K562 (cell line): ENCODE data around the gene EFNB3. TPM values are rescaled to one million over a fixed set of nuclear protein-coding genes. Genes with fewer than 3 reads are reported as not detected.

Experiments used
- ATAC-seq: fragments of 200-7000 bp; cut with Tn5 transposase; 3 replicates; pipeline ENCODE4 v1.9.1; 2020; ENCODE audit warnings: moderate library complexity
- BruUV-seq: library from RNA; stranded (reverse); fragments of 400-500 nt; replicated peaks from 2 replicates; lab custom pipeline; 2021; lab: Mats Ljungman, UMichigan
- CTCF ChIA-PET: fragments of 300-600 bp; formaldehyde crosslinking; extraction: SDS; loops from one replicate; lab custom pipeline; 2021; ENCODE audit warnings: low intra/inter-chr PET ratio; lab: Yijun Ruan, JAX
- POLR2A ChIA-PET: fragments of 300-600, 350-650 bp; sonication (Branson Sonifier 250); formaldehyde crosslinking; extraction: SDS; loops from one replicate; lab custom pipeline; 2021; ENCODE audit warnings: antibody characterized with exemption, inconsistent platforms; lab: Yijun Ruan, JAX
- DNase-seq, 4 experiments: peaks; one replicate each; pipeline versions ENCODE4 v3.0.0 to v3.0.0-alpha.2; 2011 to 2018; ENCODE audit warnings: low spot score in 3 of 4, mixed read lengths in 3 of 4; ENCODE audit errors: extremely low read depth in 1 of 4
- FAIRE-seq: peaks from 2 replicates; lab custom pipeline; 2011; peaks lifted over from hg19 to GRCh38; lab: Jason Lieb, UNC
- H2AFZ ChIP-seq: 2 replicates; pipeline ENCODE4 v1.6.0; 2011; ENCODE audit warnings: low read depth, low read length, control low read depth, inconsistent platforms
- H3K27ac ChIP-seq: fragments of 200-600 bp; 3 replicates; pipeline ENCODE4 v1.8.0; 2011; ENCODE audit warnings: low read depth, mild to moderate bottlenecking, control low read depth, inconsistent platforms, low read length, moderate library complexity, mixed read lengths; ENCODE audit errors: extremely low read depth
- H3K27me3 ChIP-seq, 2 experiments: fragments of 300-600 bp in 1 of 2; 2 replicates in 1 of 2; 3 replicates in 1 of 2; pipeline versions ENCODE4 v1.6.0 to v1.8.0; 2011; ENCODE audit warnings: inconsistent platforms in 2 of 2, low read length in 2 of 2, mild to moderate bottlenecking in 1 of 2, mixed read lengths in 1 of 2, moderate library complexity in 1 of 2; ENCODE audit not compliant: control insufficient read depth in 2 of 2, insufficient read depth in 2 of 2
- H3K36me3 ChIP-seq: fragments of 300-600 bp; 3 replicates; pipeline ENCODE4 v1.8.0; 2011; ENCODE audit warnings: mild to moderate bottlenecking, low read length, inconsistent platforms; ENCODE audit not compliant: control insufficient read depth, insufficient read depth
- H3K4me1 ChIP-seq, 2 experiments: fragments of 200-600 bp in 1 of 2; replicated peaks in 1 of 2; 2 replicates in 1 of 2; 3 replicates in 1 of 2; pipeline versions ENCODE4 v1.5.1 to v1.8.0; 2011; ENCODE audit warnings: inconsistent platforms in 2 of 2, low read length in 2 of 2, mild to moderate bottlenecking in 1 of 2, mixed read lengths in 1 of 2, moderate library complexity in 1 of 2; ENCODE audit not compliant: control insufficient read depth in 2 of 2, insufficient read depth in 2 of 2
- H3K4me2 ChIP-seq: 2 replicates; pipeline ENCODE4 v1.6.1; 2011; ENCODE audit warnings: low read length, control low read depth, inconsistent platforms, mixed read lengths; ENCODE audit not compliant: insufficient read depth
- H3K4me3 ChIP-seq: fragments of 200-600 bp; sonication (generic), shearing (Covaris generic); 2 replicates; pipeline ENCODE4 v1.5.1; 2016; ENCODE audit warnings: control low read depth, inconsistent platforms
- H3K79me2 ChIP-seq: fragments of 200-600 bp; 3 replicates; pipeline ENCODE4 v1.8.0; 2011; ENCODE audit warnings: low read length, inconsistent platforms; ENCODE audit not compliant: control insufficient read depth, insufficient read depth
- H3K9ac ChIP-seq, 2 experiments: 2 replicates each; pipeline versions ENCODE4 v1.6.0 to v1.6.1; 2011; ENCODE audit warnings: low read depth in 2 of 2, low read length in 2 of 2, control low read depth in 1 of 2, inconsistent platforms in 1 of 2, mild to moderate bottlenecking in 1 of 2, mixed read lengths in 1 of 2; ENCODE audit not compliant: insufficient read depth in 1 of 2
- H3K9me1 ChIP-seq: one replicate; pipeline ENCODE4 v1.6.0; 2011; ENCODE audit warnings: inconsistent platforms, mild to moderate bottlenecking, low read length, moderate library complexity; ENCODE audit not compliant: control insufficient read depth, insufficient read depth
- H3K9me3 ChIP-seq: replicated peaks from 2 replicates; pipeline ENCODE4 v1.5.1; 2011; ENCODE audit warnings: low read depth, low read length, inconsistent platforms; ENCODE audit not compliant: control insufficient read depth, insufficient read depth
- H4K20me1 ChIP-seq: replicated peaks from 2 replicates; pipeline ENCODE4 v1.6.1; 2011; ENCODE audit warnings: low read length, inconsistent platforms, mixed read lengths; ENCODE audit not compliant: control insufficient read depth, insufficient read depth
- ERF ChIP-seq: fragments of 450-650 bp; formaldehyde crosslinking; IDR thresholded peaks from 2 replicates; pipeline ENCODE4 v1.4.0; 2020; ENCODE audit warnings: mild to moderate bottlenecking, mixed read lengths
- NFYB ChIP-seq: IDR thresholded peaks from 2 replicates; pipeline ENCODE4 v1.6.1; 2011; ENCODE audit warnings: mild to moderate bottlenecking, moderate library complexity; ENCODE audit not compliant: insufficient read length; ENCODE audit errors: extremely low read depth
- NR4A1 ChIP-seq, 2 experiments: fragments of 250-450 bp in 1 of 2; fragments of 450-650 bp in 1 of 2; sonication (Bioruptor Pico) in 1 of 2; IDR thresholded peaks; 2 replicates each; pipeline versions ENCODE4 v1.4.0 to v1.6.1; 2016 to 2020; ENCODE audit warnings: mild to moderate bottlenecking in 2 of 2, missing compliant biosample characterization in 1 of 2, missing genetic modification characterization in 1 of 2, moderate library complexity in 1 of 2
- SMAD3 ChIP-seq: fragments of 450-650 bp; formaldehyde crosslinking; conservative IDR thresholded peaks from 2 replicates; pipeline ENCODE4 v1.4.0; 2020; ENCODE audit warnings: mild to moderate bottlenecking
- SP1 ChIP-seq: sonication (generic); formaldehyde crosslinking; IDR thresholded peaks from 2 replicates; pipeline ENCODE4 v1.8.1; 2022; ENCODE audit warnings: mild to moderate bottlenecking, missing genetic modification reagents
- TCFL5 ChIP-seq: fragments of 250-450 bp; sonication (Bioruptor Pico); conservative IDR thresholded peaks from 2 replicates; pipeline ENCODE4 v1.6.1; 2021; ENCODE audit warnings: mild to moderate bottlenecking, moderate library complexity, matching md5 sums
- ZFP30 ChIP-seq: fragments of 250-450 bp; sonication (Bioruptor Pico); IDR thresholded peaks from 2 replicates; pipeline ENCODE4 v1.8.0; 2022; ENCODE audit warnings: moderate library complexity, mild to moderate bottlenecking, inconsistent platforms, borderline replicate concordance
- ZKSCAN1 ChIP-seq: fragments of 150-350 bp; IDR thresholded peaks from 2 replicates; pipeline ENCODE4 v1.6.1; 2016; ENCODE audit warnings: low read depth, low read length
- ZNF561 ChIP-seq: fragments of 450-650 bp; formaldehyde crosslinking; conservative IDR thresholded peaks from 2 replicates; pipeline ENCODE4 v1.4.0; 2020; ENCODE audit warnings: mild to moderate bottlenecking, moderate library complexity
- ZNF644 ChIP-seq: fragments of 200-800 bp; sonication (Bioruptor generic); IDR thresholded peaks from 2 replicates; pipeline ENCODE4 v1.6.1; 2016; ENCODE audit warnings: low read depth, missing genetic modification characterization, missing compliant biosample characterization
- ZSCAN29 ChIP-seq: fragments of 450-650 bp; IDR thresholded peaks from 2 replicates; pipeline ENCODE4 v1.6.1; 2017
- WGBS: fragments of 100-300 bp; shearing (Covaris generic); methylation state at CpG from one replicate; pipeline ENCODE4 v1.1.6; 2016; ENCODE audit warnings: low coverage, mixed read lengths; ENCODE audit not compliant: insufficient coverage; ENCODE audit errors: missing lambda C conversion rate; 5-methylcytosine and 5-hydroxymethylcytosine counted together
- in situ Hi-C: fragments of 300-500 bp; cut with MboI; formaldehyde crosslinking; loops from 4 replicates; pipeline ENCODE4 v1.15.0; 2018; ENCODE audit warnings: inconsistent platforms, mixed read lengths
- intact Hi-C: fragments of 100-400 bp; cut with micrococcal nuclease; formaldehyde crosslinking; loops from 2 replicates; pipeline ENCODE4 v1.14.2; 2022
- polyA plus RNA-seq, 8 experiments: library from polyadenylated mRNA; depleted of rRNA in 4 of 8; stranded (reverse) in 5 of 8; unstranded in 3 of 8; fragments of >200 nt; fragmentation: Nextera tagmentation in 2 of 8; fragmentation: Illumina TruSeq in 1 of 8; extraction: Ambion mirVana in 2 of 8; extraction: Trizol in 1 of 8; gene quantifications; 2 replicates each; pipeline versions ENCODE4 v1.2.1 to v1.2.3, GENCODE V29; 2011 to 2014; ENCODE audit warnings: inconsistent platforms in 1 of 8, missing spikeins in 1 of 8
- total RNA-seq, 7 experiments: library from RNA; depleted of rRNA in 6 of 7; stranded (reverse); fragments of >200 nt in 6 of 7; fragmentation: Illumina TruSeq in 2 of 7; extraction: Trizol in 2 of 7; gene quantifications; 2 replicates each; pipeline versions ENCODE4 v1.2.1 to v1.2.3, GENCODE V29; 2011 to 2021; ENCODE audit warnings: low replicate concordance in 1 of 7
- TF ChIP-seq, protein P1 (sequence below): sonication (generic); formaldehyde crosslinking; IDR thresholded peaks from 2 replicates; pipeline ENCODE4 v1.8.1; 2023; ENCODE audit warnings: mild to moderate bottlenecking, missing genetic modification reagents, moderate library complexity
- TF ChIP-seq, protein P2 (sequence below): fragments of 250-450 bp; sonication (Bioruptor Pico); IDR thresholded peaks from 2 replicates; pipeline ENCODE4 v1.8.0; 2021; ENCODE audit warnings: mild to moderate bottlenecking, moderate library complexity

EFNB3 gene
- total and polyA plus RNA-seq, 9 of the 15 experiments (the other 6 are each of a cell fraction or from before 2014, with no cell fraction given) = not detected

DNA sequence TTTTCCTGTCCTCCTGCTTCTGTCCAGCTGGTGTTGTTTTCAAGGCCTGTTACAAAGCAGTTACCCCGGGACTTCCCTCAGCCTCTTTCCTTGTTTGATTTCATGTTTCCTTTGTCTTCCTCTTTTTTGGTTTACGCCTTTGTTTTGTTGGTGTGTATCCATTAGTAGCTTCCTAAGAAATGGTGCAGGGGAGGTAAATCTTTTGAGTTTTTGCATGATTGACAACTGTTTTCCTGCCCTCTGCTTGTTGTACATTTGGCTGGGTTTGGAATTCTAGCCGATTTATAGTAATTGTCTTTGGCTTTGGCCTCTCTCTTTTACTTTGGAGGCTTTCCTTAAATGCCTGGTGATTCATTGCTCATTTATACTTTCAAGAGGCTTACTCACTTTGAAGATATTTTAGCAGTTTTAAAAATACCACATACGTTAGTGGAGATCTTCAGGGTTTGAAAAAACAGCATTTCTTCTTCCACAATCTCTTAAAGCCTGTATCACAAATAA lies 45.4 kb downstream of the EFNB3 start (continued):
- TF ChIP-seq ZKSCAN1 (no peak), TCFL5 (CRISPR knock-in tag) (no peak), NR4A1 (CRISPR knock-in tag; IDR thresholded peaks at IDR 0.05) (no peak), NR4A1 (tag; IDR thresholded peaks at IDR 0.05) (no peak)
- TF ChIP-seq, protein P1, sequence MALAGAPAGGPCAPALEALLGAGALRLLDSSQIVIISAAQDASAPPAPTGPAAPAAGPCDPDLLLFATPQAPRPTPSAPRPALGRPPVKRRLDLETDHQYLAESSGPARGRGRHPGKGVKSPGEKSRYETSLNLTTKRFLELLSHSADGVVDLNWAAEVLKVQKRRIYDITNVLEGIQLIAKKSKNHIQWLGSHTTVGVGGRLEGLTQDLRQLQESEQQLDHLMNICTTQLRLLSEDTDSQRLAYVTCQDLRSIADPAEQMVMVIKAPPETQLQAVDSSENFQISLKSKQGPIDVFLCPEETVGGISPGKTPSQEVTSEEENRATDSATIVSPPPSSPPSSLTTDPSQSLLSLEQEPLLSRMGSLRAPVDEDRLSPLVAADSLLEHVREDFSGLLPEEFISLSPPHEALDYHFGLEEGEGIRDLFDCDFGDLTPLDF = no peak

DNA sequence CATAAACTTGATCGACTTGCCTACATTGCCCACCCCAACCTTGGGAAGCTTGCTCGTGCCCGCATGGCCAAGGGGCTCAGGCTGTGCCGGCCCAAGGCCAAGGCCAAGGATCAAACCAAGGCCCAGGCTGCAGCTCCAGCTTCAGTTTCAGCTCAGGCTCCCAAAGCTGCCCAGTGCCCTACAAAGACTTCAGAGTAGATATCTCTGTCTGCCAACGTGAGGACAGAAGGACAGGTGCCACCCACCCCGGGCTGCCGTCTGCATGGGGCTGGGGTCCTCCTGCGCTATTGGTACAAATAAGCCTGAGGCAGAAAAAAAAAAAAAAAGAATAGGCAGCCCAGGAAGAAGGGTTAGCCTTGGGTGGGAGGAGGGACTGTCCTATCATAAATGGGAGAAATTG lies 49.7 kb downstream of the EFNB3 start:
- Histone ChIP-seq H2AFZ (no peak overlapping the region), H3K9ac (no peak overlapping the region), H3K27me3 (peaks cover 0 to 33% of the 10 kb centered on the region in 2 experiments; a peak in 3 of 5 replicates), H3K36me3 (no peaks in the 10 kb centered on the region), H3K4me3 (no peak overlapping the region), H3K4me2 (no peak overlapping the region), H3K9me1 (no peaks in the 10 kb centered on the region), H3K79me2 (no peaks in the 10 kb centered on the region), H3K4me1 (no peaks in the 10 kb centered on the region), H3K27ac (no peak overlapping the region), H4K20me1 (no peaks in the 10 kb centered on the region), H3K9me3 (no peaks in the 10 kb centered on the region)
- in situ Hi-C loops = no loop called here
- no TSS peak for BruUV-seq
- ChIA-PET POLR2A (no interaction called here), CTCF (no interaction called here)
- DNase-seq (no peak), ATAC-seq (no peak), FAIRE-seq (no peak)
- intact Hi-C loops = no loop called here
- no peak for TF ChIP-seq ZFP30
- no peak for TF ChIP-seq SMAD3
- TF ChIP-seq ERF = no peak
- TF ChIP-seq SP1 = no peak
- no peak for TF ChIP-seq ZNF644 (tag)
- TF ChIP-seq, protein P2, sequence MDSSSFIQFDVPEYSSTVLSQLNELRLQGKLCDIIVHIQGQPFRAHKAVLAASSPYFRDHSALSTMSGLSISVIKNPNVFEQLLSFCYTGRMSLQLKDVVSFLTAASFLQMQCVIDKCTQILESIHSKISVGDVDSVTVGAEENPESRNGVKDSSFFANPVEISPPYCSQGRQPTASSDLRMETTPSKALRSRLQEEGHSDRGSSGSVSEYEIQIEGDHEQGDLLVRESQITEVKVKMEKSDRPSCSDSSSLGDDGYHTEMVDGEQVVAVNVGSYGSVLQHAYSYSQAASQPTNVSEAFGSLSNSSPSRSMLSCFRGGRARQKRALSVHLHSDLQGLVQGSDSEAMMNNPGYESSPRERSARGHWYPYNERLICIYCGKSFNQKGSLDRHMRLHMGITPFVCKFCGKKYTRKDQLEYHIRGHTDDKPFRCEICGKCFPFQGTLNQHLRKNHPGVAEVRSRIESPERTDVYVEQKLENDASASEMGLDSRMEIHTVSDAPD (CRISPR knock-in tag) = no peak
- no peak for TF ChIP-seq ZNF561 (CRISPR knock-in tag)
- TF ChIP-seq ZSCAN29 = no peak
- TF ChIP-seq NFYB = no peak
- 14% methylated on average over 5 of the region's 8 CpGs for WGBS
